Retinal pigment epithelial cell (primary cell): ENCODE results near the gene TMEM53.

Experiments
- DNase-seq: peaks from one replicate; pipeline ENCODE4 v3.0.0-alpha.2; 2010; ENCODE audit warnings: low read depth
- H3K4me3 ChIP-seq: 2 replicates; pipeline ENCODE4 v1.5.1; 2011; ENCODE audit warnings: mild to moderate bottlenecking, low read length, control low read depth, moderate library complexity
- TF ChIP-seq, protein P1 (sequence below): conservative IDR thresholded peaks from 2 replicates; pipeline ENCODE4 v1.5.1; 2011; ENCODE audit warnings: low read depth, low read length, control low read depth, inconsistent platforms

The TMEM53 gene

GRCh38 chr1:44642255-44642654, 32.0 kb downstream of the TMEM53 start:
- TF ChIP-seq, protein P1, sequence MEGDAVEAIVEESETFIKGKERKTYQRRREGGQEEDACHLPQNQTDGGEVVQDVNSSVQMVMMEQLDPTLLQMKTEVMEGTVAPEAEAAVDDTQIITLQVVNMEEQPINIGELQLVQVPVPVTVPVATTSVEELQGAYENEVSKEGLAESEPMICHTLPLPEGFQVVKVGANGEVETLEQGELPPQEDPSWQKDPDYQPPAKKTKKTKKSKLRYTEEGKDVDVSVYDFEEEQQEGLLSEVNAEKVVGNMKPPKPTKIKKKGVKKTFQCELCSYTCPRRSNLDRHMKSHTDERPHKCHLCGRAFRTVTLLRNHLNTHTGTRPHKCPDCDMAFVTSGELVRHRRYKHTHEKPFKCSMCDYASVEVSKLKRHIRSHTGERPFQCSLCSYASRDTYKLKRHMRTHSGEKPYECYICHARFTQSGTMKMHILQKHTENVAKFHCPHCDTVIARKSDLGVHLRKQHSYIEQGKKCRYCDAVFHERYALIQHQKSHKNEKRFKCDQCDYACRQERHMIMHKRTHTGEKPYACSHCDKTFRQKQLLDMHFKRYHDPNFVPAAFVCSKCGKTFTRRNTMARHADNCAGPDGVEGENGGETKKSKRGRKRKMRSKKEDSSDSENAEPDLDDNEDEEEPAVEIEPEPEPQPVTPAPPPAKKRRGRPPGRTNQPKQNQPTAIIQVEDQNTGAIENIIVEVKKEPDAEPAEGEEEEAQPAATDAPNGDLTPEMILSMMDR: no peak
- no peak for DNase-seq
- no peak overlapping the region for H3K4me3 ChIP-seq

GRCh38 chr1:44641126-44642102, 32.9 kb downstream of the TMEM53 start:
- TF ChIP-seq, protein P1: no peak
- no peak for DNase-seq
- no peak overlapping the region for H3K4me3 ChIP-seq

DNA sequence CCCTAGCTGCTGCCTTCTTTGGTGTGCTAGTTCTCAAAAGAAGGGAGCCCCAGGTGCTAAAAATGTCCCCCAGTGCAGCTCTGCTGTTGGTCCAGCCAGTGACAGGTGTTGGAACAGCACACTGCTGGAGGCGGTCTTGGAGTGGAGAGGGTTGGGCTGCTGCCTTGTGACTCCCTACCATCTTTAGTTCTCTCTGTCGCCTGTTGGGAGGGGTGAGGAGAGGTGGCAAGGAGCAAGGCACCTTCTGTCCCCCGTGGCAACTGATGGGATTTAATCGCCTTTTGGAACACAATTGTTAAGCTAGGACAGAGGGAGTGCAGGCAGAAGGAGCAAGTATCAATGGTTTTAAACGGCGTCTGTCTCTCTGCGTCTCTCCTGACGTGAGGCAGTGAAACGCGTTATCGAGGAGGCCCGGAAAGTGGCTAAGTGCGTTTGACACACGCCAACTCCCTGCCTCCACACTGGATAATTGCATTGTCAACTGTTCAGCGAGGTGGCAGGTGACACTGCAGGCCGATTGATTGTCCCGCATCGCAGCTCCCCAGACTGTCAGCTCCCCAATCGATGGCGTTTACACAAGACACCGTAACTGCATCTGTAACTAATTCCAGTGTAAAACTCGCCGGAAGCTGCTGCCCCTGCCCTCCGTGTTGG, 34.0 kb downstream of the TMEM53 start:
- TF ChIP-seq, protein P1: no peak
- no peak for DNase-seq
- H3K4me3 ChIP-seq: no peak overlapping the region

GRCh38 chr1:44637702-44638411, 36.4 kb downstream of the TMEM53 start:
- TF ChIP-seq, protein P1: no peak
- no peak overlapping the region for H3K4me3 ChIP-seq
- DNase-seq: no peak

DNA sequence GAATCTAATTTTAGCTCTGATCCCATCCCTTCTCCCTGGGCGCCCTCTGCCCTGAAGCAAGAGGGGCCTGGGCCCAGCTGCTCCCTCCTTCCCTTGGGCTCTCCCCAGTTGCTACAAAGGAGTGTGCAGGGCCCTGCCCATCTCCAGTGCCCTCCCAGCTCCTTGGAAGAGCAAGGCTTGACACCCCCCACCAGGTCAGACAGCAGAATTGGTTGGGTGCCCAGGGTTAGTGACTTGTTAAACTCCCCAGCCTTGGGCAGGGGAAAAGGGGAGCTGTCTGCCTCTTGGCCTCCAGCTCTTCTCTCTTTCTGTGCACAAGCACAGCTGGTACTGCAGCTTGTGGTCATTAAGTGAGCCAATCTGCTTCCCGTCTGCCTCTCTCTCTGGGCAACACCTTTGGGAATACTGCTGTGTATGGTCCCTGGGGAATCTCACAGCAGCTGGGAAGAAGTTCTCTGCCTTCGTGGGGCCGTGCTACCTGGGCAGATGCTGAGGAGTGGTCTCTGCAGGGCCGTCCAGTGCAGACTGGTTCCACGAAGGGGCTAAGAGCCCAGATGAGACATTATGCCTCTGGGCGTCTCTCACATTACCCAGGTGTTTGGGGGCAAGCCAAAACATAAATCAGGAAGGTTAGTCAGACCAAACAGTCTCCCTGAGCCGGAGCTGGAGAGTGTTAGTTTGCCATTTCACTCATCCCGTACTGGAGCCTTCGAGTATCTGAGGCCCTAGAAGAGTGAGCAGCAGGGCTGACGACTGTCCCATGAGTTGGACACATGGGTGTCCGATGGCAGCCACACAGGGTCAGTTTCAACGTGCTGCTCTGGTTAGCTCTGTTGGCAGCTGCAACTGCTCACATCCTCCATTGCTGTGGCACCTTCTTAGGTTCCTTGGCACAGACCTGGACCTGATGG, 37.3 kb downstream of the TMEM53 start:
- DNase-seq: no peak
- no peak overlapping the region for H3K4me3 ChIP-seq
- TF ChIP-seq, protein P1: no peak

DNA sequence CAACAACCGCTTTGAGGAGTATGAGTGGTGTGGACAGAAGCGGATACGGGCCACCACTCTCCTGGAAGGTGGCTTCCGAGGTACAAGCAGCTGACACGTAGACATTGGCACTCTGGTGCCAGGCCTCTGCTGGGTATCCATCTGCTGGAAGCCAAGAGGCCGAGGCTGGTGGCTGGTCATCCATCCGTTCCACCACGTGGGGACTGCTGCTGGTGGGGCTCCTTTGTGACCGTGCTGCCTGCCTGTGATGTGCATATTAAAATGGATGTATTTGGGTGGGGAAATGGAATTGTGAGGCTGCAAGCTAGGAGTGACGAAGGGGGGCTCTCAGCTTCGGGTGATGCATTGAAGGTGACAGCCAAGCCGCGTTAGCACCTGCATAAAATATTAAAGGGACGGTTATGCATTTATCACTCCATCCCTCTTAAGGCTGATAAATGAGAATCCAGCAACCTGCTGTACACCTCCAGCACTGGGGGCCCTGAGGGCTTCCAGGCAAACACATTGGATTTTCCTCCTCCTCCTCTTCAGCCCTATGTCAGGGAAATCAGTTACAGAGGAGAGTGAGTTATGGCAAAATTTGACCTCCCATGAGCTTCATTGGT, 38.1 kb downstream of the TMEM53 start:
- H3K4me3 ChIP-seq: no peak overlapping the region
- TF ChIP-seq, protein P1: no peak

More for the DNA sequence above, 38.1 kb downstream of the TMEM53 start:
- no peak for DNase-seq
